ENCODE data around the gene NUDT17.

The NUDT17 gene

DNA sequence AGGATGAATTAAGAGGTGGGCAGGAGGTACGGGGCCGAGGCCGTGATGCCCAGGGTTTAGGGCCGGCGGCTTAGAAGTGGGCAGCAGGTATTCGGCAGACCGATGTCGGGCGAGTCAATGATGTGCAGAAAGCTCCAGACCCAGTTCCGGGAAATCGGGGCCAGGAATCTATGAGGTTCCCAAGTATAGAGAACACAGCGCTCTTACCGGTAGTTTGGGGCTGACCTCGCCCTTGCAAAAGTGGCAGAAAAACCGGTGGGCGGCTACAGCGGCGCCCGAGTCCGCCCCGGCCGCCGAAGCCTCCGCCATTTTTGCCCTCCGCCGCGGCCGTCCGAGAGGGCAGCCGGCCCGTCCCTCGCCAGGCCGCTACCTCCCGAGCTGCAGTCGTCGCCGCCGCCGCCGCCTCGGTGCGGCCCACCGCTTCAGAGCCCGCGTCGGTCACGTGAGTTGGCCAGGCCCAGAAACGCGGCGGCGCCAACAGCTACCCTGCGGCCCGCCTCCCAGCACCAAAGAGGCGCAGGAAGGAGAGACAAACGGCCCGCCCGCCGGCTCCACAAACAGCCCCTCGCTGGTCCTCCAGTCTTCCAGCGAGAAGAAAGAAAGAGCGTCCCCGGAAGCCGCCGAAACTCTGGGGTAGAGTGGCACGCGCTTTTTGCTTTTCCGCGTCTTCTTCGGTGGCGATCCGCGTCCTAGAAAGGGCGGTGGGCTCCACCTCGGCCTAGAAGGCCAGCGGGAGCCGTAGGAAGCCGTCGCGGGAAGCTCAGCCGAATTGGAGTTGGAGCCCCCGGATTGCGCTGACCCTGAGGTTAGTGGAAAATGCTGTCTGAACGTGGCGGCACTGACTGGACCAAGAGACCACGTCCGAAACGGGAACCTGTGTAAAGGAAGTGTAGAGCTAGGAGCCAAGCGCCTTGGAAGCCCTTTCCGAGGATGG, 21.6 kb upstream of the NUDT17 start, which contains the start of the genes POLR3C and RNF115:
Gene POLR3C, plus strand, starts transcription at position 636 of the 934 bp plus-strand sequence. CDS start 1,577 bp downstream, outside the sequence.
Gene RNF115, minus strand, starts transcription at position 531 of the 934 bp plus-strand sequence. Its CDS starts 222 bp downstream, at position 309.
- H4K8ac ChIP-seq (ENCODE audit: low read depth, low read length): no peak within 1 kb of the TSS
- peak within 1 kb of the TSS; percentile 72 for H3K23ac ChIP-seq (ENCODE audit: low read length)
- H3K4me2 ChIP-seq (ENCODE audit: low read length): peak within 1 kb of the TSS; percentile 63
- no peak within 1 kb of the TSS for H2AK5ac ChIP-seq (ENCODE audit: low read length)
- H3K36me3 ChIP-seq (ENCODE audit: control insufficient read depth, insufficient read depth, low read length): peaks cover 7% of the 10 kb centered on the region
- peak within 1 kb of the TSS; percentile 95 for H3K56ac ChIP-seq (ENCODE audit: low read length)
- H2BK15ac ChIP-seq (replicated peaks; ENCODE audit: low read depth): no peak within 1 kb of the TSS
- H3K27ac ChIP-seq (ENCODE audit: low read depth, low read length): peak within 1 kb of the TSS; percentile 90
- H4K5ac ChIP-seq (ENCODE audit: low read length): no peak within 1 kb of the TSS
- H2BK120ac ChIP-seq (ENCODE audit: low read depth, low read length): no peak within 1 kb of the TSS
- H3K79me1 ChIP-seq (ENCODE audit: low read length): peaks cover 5% of the 10 kb centered on the region
- H2BK5ac ChIP-seq (ENCODE audit: low read length): peak within 1 kb of the TSS; percentile 33
- H3K79me2 ChIP-seq (ENCODE audit: control insufficient read depth, insufficient read depth, low read length): peaks cover 3% of the 10 kb centered on the region
- H3K4me1 ChIP-seq (ENCODE audit: control insufficient read depth, low read depth, low read length): no peaks in the 10 kb centered on the region
- peak within 1 kb of the TSS; percentile 78 for H3K4me3 ChIP-seq (ENCODE audit: low read length)
- peak within 1 kb of the TSS; percentile 95 for H3K9ac ChIP-seq (ENCODE audit: low read length)
- peak; percentile 96 for DNase-seq
- no peaks in the 10 kb centered on the region for H3K27me3 ChIP-seq (ENCODE audit: insufficient read depth, low read length, poor library complexity)
- H3K18ac ChIP-seq (ENCODE audit: low read length): peak within 1 kb of the TSS; percentile 75
- no CpG with 5 or more reads among the region's 89 CpGs for WGBS (ENCODE audit: extremely low coverage, insufficient coverage, low lambda C conversion rate)
- peak within 1 kb of the TSS; percentile 5 for H3K4ac ChIP-seq (ENCODE audit: low read depth, low read length)

- Histone ChIP-seq H4K5ac (ENCODE audit: low read length) (no peak overlapping the region), H3K23ac (ENCODE audit: low read length) (peak overlapping the region; percentile 72), H3K4ac (ENCODE audit: low read depth, low read length) (peak overlapping the region; percentile 5), H3K36me3 (ENCODE audit: control insufficient read depth, insufficient read depth, low read length) (peaks cover 7% of the 10 kb centered on the region), H3K18ac (ENCODE audit: low read length) (no peak overlapping the region), H2BK5ac (ENCODE audit: low read length) (no peak overlapping the region), H3K56ac (ENCODE audit: low read length) (peak overlapping the region; percentile 95), H2AK5ac (ENCODE audit: low read length) (no peak overlapping the region), H3K27ac (ENCODE audit: low read depth, low read length) (peak overlapping the region; percentile 90), H3K9ac (ENCODE audit: low read length) (peak overlapping the region; percentile 95), H3K27me3 (ENCODE audit: insufficient read depth, low read length, poor library complexity) (no peaks in the 10 kb centered on the region), H3K79me2 (ENCODE audit: control insufficient read depth, insufficient read depth, low read length) (peaks cover 3% of the 10 kb centered on the region), H4K8ac (ENCODE audit: low read depth, low read length) (no peak overlapping the region), H3K4me2 (ENCODE audit: low read length) (peak overlapping the region; percentile 63), H3K4me3 (ENCODE audit: low read length) (peak overlapping the region; percentile 78), H3K79me1 (ENCODE audit: low read length) (peaks cover 5% of the 10 kb centered on the region), H3K4me1 (ENCODE audit: control insufficient read depth, low read depth, low read length) (no peaks in the 10 kb centered on the region), H2BK120ac (ENCODE audit: low read depth, low read length) (no peak overlapping the region), H2BK15ac (replicated peaks; ENCODE audit: low read depth) (no peak overlapping the region)
- no peak for DNase-seq
- WGBS (ENCODE audit: extremely low coverage, insufficient coverage, low lambda C conversion rate): no CpG with 5 or more reads among the region's 7 CpGs
Observed at GRCh38 chr1:145824499-145824842, 21.0 kb upstream of the NUDT17 start.

DNA sequence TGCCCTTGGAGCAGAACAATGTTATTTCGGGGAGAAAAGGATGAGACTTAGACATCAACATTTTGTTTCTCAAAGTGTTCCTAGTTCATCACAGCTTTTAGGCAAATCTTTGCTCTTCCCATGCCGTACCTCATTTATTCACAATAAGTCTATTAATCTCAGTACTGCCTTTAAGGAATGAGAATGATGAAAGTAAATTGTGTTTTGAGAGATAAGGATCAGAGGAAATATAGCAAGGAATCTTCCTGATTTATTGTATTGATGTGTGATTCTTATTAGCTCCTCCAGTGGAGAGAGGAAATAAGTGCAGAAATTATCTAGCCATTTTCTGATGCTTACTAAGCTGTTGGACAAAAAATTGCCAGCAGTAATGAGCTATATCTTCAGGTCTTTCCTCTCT, 19.4 kb upstream of the NUDT17 start:
- Histone ChIP-seq H2BK5ac (ENCODE audit: low read length) (no peak overlapping the region), H3K56ac (ENCODE audit: low read length) (no peak overlapping the region), H4K8ac (ENCODE audit: low read depth, low read length) (no peak overlapping the region), H3K27me3 (ENCODE audit: insufficient read depth, low read length, poor library complexity) (no peaks in the 10 kb centered on the region), H3K4me3 (ENCODE audit: low read length) (no peak overlapping the region), H3K4me1 (ENCODE audit: control insufficient read depth, low read depth, low read length) (no peaks in the 10 kb centered on the region), H4K5ac (ENCODE audit: low read length) (no peak overlapping the region), H3K9ac (ENCODE audit: low read length) (no peak overlapping the region), H3K4ac (ENCODE audit: low read depth, low read length) (no peak overlapping the region), H3K18ac (ENCODE audit: low read length) (no peak overlapping the region), H2AK5ac (ENCODE audit: low read length) (no peak overlapping the region), H3K27ac (ENCODE audit: low read depth, low read length) (no peak overlapping the region), H2BK15ac (replicated peaks; ENCODE audit: low read depth) (no peak overlapping the region), H2BK120ac (ENCODE audit: low read depth, low read length) (no peak overlapping the region), H3K4me2 (ENCODE audit: low read length) (no peak overlapping the region), H3K79me2 (ENCODE audit: control insufficient read depth, insufficient read depth, low read length) (peaks cover 3% of the 10 kb centered on the region), H3K36me3 (ENCODE audit: control insufficient read depth, insufficient read depth, low read length) (peaks cover 7% of the 10 kb centered on the region), H3K23ac (ENCODE audit: low read length) (no peak overlapping the region), H3K79me1 (ENCODE audit: low read length) (peaks cover 5% of the 10 kb centered on the region)
- no peak for DNase-seq
- WGBS (ENCODE audit: extremely low coverage, insufficient coverage, low lambda C conversion rate): no CpG with 5 or more reads among the region's 2 CpGs

DNA sequence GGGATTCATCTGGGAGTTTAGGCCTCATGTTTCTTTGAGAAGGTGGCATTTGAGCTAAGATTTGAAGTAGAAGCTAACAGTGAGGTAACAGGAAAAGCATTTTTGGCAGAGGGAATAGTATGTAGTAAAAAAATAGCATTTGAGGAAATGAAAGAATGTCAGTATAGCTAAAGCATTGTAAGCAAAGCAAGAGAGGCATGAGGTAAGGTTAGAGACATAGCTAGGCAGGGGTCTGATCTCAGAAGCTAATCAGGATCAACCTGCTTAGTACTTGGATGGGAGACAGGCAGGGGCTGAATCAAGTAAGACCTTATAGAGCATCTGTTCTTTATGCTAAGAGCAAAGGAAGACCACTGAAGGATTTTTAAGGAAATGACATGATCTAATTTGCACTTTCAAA, 17.5 kb upstream of the NUDT17 start:
- Histone ChIP-seq H3K4me2 (ENCODE audit: low read length) (no peak overlapping the region), H3K56ac (ENCODE audit: low read length) (no peak overlapping the region), H2BK5ac (ENCODE audit: low read length) (no peak overlapping the region), H2BK120ac (ENCODE audit: low read depth, low read length) (no peak overlapping the region), H3K79me2 (ENCODE audit: control insufficient read depth, insufficient read depth, low read length) (peaks cover 3% of the 10 kb centered on the region), H3K9ac (ENCODE audit: low read length) (no peak overlapping the region), H2AK5ac (ENCODE audit: low read length) (no peak overlapping the region), H3K36me3 (ENCODE audit: control insufficient read depth, insufficient read depth, low read length) (peaks cover 9% of the 10 kb centered on the region), H3K27ac (ENCODE audit: low read depth, low read length) (no peak overlapping the region), H3K4me3 (ENCODE audit: low read length) (no peak overlapping the region), H3K18ac (ENCODE audit: low read length) (no peak overlapping the region), H3K79me1 (ENCODE audit: low read length) (peaks cover 5% of the 10 kb centered on the region), H3K23ac (ENCODE audit: low read length) (no peak overlapping the region), H4K5ac (ENCODE audit: low read length) (no peak overlapping the region), H3K4me1 (ENCODE audit: control insufficient read depth, low read depth, low read length) (no peaks in the 10 kb centered on the region), H3K27me3 (ENCODE audit: insufficient read depth, low read length, poor library complexity) (no peaks in the 10 kb centered on the region), H4K8ac (ENCODE audit: low read depth, low read length) (no peak overlapping the region), H2BK15ac (replicated peaks; ENCODE audit: low read depth) (no peak overlapping the region), H3K4ac (ENCODE audit: low read depth, low read length) (no peak overlapping the region)
- no peak for DNase-seq

DNA sequence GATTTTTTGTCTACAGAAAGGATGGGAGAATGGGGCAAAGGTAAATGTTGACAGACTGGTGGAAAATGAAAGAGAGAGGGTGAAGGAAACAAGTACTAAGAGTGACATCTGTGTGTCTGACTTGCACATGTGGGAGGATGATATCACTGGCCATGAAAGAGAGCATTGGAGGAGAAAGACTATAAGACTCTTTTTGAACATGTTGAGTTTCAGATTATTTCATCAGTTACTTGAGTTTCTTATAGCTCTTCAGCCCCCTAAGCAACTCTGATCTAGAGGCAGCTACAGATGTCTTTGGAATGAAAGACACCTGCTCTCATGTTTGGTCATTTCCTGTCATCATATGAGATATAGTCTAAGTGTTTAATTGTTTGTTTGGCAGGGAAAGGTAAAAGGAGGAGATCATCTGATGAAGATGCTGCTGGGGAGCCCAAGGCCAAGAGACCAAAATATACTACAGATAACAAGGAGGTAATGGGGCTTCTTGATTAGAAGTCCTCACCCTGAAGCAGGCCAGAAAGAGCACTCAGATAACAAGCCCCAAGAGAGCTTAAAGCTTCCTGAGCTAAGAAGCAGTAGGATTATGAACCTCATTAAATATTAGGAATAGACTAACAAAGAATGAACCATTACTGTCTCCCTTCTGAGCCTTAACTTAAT, 16.9 kb upstream of the NUDT17 start:
- no peak for DNase-seq
- Histone ChIP-seq H4K5ac (ENCODE audit: low read length) (no peak overlapping the region), H2BK15ac (replicated peaks; ENCODE audit: low read depth) (no peak overlapping the region), H3K4me2 (ENCODE audit: low read length) (no peak overlapping the region), H3K79me2 (ENCODE audit: control insufficient read depth, insufficient read depth, low read length) (peaks cover 3% of the 10 kb centered on the region), H3K18ac (ENCODE audit: low read length) (no peak overlapping the region), H2BK5ac (ENCODE audit: low read length) (no peak overlapping the region), H3K4ac (ENCODE audit: low read depth, low read length) (no peak overlapping the region), H3K36me3 (ENCODE audit: control insufficient read depth, insufficient read depth, low read length) (peaks cover 13% of the 10 kb centered on the region), H3K4me3 (ENCODE audit: low read length) (no peak overlapping the region), H2AK5ac (ENCODE audit: low read length) (no peak overlapping the region), H3K79me1 (ENCODE audit: low read length) (peaks cover 5% of the 10 kb centered on the region), H3K56ac (ENCODE audit: low read length) (no peak overlapping the region), H3K4me1 (ENCODE audit: control insufficient read depth, low read depth, low read length) (no peaks in the 10 kb centered on the region), H3K23ac (ENCODE audit: low read length) (no peak overlapping the region), H3K27me3 (ENCODE audit: insufficient read depth, low read length, poor library complexity) (no peaks in the 10 kb centered on the region), H2BK120ac (ENCODE audit: low read depth, low read length) (no peak overlapping the region), H4K8ac (ENCODE audit: low read depth, low read length) (no peak overlapping the region), H3K9ac (ENCODE audit: low read length) (no peak overlapping the region), H3K27ac (ENCODE audit: low read depth, low read length) (no peak overlapping the region)

All from mesendoderm (in vitro differentiated cells).